HUES6 (cell line): ENCODE data around the gene MACF1.

Experiments
- H3K27ac ChIP-seq: 2 replicates; pipeline ENCODE4 v1.7.0; 2013; ENCODE audit warnings: low read depth, mild to moderate bottlenecking, low read length, inconsistent platforms
- H3K27me3 ChIP-seq: 2 replicates; pipeline ENCODE4 v1.6.1; 2013; ENCODE audit warnings: low read length; ENCODE audit not compliant: control insufficient read depth, insufficient read depth
- H3K36me3 ChIP-seq: 2 replicates; pipeline ENCODE4 v1.6.1; 2013; ENCODE audit warnings: low read length; ENCODE audit not compliant: control insufficient read depth, insufficient read depth
- H3K4me1 ChIP-seq: 2 replicates; pipeline ENCODE4 v1.6.1; 2013; ENCODE audit warnings: low read length; ENCODE audit not compliant: control insufficient read depth, insufficient read depth
- H3K4me3 ChIP-seq: 2 replicates; pipeline ENCODE4 v1.5.1; 2013; ENCODE audit warnings: low read depth, low read length
- H3K9ac ChIP-seq: one replicate; pipeline ENCODE4 v1.6.1; 2013; ENCODE audit warnings: mild to moderate bottlenecking, low read length
- H3K9me3 ChIP-seq: 2 replicates; pipeline ENCODE4 v1.6.1; 2013; ENCODE audit warnings: low read depth, low read length; ENCODE audit not compliant: control insufficient read depth, insufficient read depth

MACF1 gene

DNA sequence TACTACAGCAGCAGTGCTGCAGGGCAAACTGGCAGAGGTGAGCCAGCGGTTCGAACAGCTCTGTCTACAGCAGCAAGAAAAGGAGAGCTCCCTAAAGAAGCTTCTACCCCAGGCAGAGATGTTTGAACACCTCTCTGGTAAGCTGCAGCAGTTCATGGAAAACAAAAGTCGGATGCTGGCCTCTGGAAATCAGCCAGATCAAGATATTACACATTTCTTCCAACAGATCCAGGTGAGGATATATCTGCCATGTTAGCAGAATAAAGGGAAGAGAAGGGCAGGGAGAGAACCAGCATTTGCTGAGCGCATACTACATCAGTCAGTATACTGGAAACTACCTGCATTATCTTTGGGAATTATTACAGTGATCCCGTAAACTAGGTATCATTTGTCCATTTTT is 157.0 kb downstream of the MACF1 start:
- Histone ChIP-seq H3K4me1 (no peaks in the 10 kb centered on the region), H3K4me3 (no peak overlapping the region), H3K27ac (no peak overlapping the region), H3K36me3 (peaks cover 76% of the 10 kb centered on the region), H3K9me3 (no peaks in the 10 kb centered on the region), H3K27me3 (no peaks in the 10 kb centered on the region), H3K9ac (no peak overlapping the region)

DNA sequence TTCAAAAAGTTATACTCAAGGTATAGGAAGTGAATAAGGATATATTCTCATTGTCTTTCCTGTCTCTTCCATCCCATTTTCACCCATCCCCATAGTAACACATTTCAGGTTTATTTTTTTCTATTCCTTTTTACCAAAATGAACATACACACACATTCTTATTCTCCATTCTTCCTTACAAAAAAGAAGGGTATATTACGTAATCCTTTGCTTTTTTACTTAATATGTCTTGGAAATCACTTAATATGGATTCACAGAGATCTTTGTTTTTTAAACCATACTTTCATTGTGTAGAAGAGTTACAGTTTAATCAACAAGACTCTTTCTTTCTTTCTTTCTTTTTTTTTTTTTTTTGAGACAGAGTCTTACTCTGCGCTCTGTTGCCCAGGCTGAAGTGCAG is 158.8 kb downstream of the MACF1 start:
- Histone ChIP-seq H3K4me3 (no peak overlapping the region), H3K27me3 (no peaks in the 10 kb centered on the region), H3K36me3 (peaks cover 71% of the 10 kb centered on the region)

DNA sequence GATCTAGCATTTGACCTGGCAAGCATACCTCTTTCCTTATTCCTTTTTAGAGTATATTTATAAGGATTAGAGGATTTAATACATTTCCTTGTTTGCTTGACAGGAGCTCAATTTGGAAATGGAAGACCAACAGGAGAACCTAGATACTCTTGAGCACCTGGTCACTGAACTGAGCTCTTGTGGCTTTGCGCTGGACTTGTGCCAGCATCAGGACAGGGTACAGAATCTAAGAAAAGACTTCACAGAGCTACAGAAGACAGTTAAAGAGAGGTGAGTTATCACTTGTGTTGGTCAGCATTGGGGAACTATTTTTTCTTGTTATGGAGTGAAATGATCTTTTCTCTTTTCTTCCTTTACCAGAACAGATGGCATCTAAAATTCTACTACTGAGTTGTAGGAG is 163.6 kb downstream of the MACF1 start:
- no peaks in the 10 kb centered on the region for H3K9me3 ChIP-seq
- no peak overlapping the region for H3K4me3 ChIP-seq
- no peaks in the 10 kb centered on the region for H3K4me1 ChIP-seq
- H3K27me3 ChIP-seq, result no peaks in the 10 kb centered on the region
- H3K27ac ChIP-seq, result no peak overlapping the region
- H3K36me3 ChIP-seq, result peaks cover 74% of the 10 kb centered on the region
- H3K9ac ChIP-seq, result no peak overlapping the region

More for the DNA sequence above, 158.8 kb downstream of the MACF1 start:
- no peak overlapping the region for H3K9ac ChIP-seq
- H3K4me1 ChIP-seq, result no peaks in the 10 kb centered on the region
- H3K27ac ChIP-seq, result no peak overlapping the region
- H3K9me3 ChIP-seq, result no peaks in the 10 kb centered on the region

DNA sequence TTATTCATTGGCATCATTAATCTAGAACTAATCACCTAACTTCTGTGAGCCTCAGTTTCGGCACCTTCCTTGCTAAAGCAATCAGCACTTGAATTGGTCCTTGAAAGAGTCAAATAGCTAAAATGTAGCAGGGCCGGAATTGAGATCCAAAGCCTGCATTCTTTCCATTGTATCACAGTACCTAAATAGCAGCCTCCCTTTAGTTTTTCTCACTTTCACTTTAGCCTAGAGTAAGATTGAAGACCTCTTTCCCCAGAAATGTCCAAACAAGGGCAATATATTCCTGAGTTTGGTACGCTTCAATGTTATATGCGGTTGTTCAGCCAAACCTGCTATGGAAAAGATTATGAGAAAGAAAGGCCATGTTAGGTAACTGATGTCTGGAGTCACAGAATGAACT is 165.1 kb downstream of the MACF1 start:
- H3K4me3 ChIP-seq, result no peak overlapping the region
- no peaks in the 10 kb centered on the region for H3K4me1 ChIP-seq
- H3K27me3 ChIP-seq, result no peaks in the 10 kb centered on the region
- H3K36me3 ChIP-seq, result peaks cover 79% of the 10 kb centered on the region
- H3K27ac ChIP-seq, result no peak overlapping the region
- no peak overlapping the region for H3K9ac ChIP-seq
- no peaks in the 10 kb centered on the region for H3K9me3 ChIP-seq

DNA sequence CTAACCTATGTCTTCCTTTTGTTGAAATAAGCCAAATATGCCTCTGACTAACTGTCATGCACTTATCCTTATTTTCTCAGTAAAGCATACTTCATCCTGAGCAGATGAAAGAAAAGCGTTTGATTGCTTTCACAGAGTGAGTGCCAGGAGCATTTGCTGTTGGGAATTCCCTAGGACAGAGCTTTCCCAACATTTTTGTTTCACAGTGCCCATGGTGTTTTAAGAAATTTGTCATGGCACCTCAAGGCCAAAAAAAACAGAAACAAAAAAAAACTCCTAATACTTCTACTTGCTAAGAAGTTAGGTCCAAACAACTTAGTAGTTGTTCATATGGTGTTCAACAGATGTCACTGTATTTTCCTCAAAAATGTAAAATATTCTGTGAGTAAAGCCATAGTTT is 166.1 kb downstream of the MACF1 start:
- H3K9me3 ChIP-seq, result no peaks in the 10 kb centered on the region
- H3K9ac ChIP-seq, result no peak overlapping the region
- no peaks in the 10 kb centered on the region for H3K27me3 ChIP-seq
- H3K36me3 ChIP-seq, result peaks cover 82% of the 10 kb centered on the region
- H3K27ac ChIP-seq, result no peak overlapping the region
- no peaks in the 10 kb centered on the region for H3K4me1 ChIP-seq
- no peak overlapping the region for H3K4me3 ChIP-seq

DNA sequence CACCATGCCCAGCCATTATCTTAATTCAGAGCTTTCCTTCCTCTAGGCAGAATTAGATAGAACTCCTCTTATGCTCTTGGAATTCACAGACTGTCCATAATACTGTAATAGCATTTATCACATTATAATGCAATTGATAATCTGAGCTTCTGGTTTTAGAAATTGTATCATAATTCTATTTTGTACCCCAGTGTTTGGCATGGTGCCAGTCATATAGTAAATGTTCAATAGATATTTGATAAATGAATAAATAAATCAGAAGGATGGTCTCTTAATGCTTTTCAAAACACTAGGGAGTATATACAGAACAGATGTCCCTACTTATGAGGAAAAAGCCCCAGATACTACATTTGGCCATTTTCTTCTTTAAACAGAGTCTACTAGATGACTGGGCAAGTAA is 167.6 kb downstream of the MACF1 start:
- no peaks in the 10 kb centered on the region for H3K9me3 ChIP-seq
- no peak overlapping the region for H3K9ac ChIP-seq
- H3K27ac ChIP-seq, result no peak overlapping the region
- no peak overlapping the region for H3K4me3 ChIP-seq
- H3K36me3 ChIP-seq, result peaks cover 84% of the 10 kb centered on the region
- H3K4me1 ChIP-seq, result no peaks in the 10 kb centered on the region
- no peaks in the 10 kb centered on the region for H3K27me3 ChIP-seq

DNA sequence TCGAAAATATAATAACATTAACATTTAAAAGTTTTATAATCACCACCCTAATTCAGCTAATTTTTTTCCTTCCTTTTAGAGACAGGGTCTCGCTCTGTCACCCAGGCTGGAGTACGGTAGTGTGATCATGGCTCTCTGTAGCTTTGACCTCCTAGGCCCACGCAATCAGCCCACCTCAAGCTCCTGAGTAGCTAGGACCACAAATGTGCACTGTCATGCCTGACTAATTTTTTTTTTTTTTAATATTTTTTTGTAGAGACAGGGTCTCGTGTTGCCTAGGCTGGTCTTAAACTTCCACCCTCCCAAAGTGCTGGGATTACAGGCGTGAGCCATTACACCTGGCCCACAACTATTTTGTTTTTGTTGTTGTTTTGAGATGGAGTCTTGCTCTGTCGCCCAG is 172.2 kb downstream of the MACF1 start:
- Histone ChIP-seq H3K9me3 (no peaks in the 10 kb centered on the region), H3K27me3 (no peaks in the 10 kb centered on the region), H3K27ac (no peak overlapping the region), H3K36me3 (peaks cover 66% of the 10 kb centered on the region), H3K4me1 (no peaks in the 10 kb centered on the region), H3K9ac (no peak overlapping the region), H3K4me3 (no peak overlapping the region)

DNA sequence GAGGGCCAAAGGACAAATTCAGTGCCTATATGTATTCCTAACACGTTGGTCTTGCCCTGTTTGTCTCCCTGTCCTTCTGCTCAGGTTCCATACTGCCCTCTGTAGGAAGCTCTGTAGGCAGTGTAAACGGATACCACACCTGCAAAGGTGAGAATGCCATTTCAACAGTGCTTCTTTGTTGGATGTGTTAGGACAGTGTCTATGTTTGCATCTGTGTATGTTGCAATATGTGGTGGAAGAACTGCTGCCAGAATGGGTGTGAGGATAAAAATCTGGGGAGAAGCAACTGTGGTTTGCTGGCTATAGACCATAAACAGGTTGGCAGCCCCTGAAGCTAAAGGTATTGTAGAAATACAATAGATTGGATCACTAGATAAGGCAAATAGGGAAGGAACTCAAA is 173.9 kb downstream of the MACF1 start:
- Histone ChIP-seq H3K4me3 (no peak overlapping the region), H3K4me1 (no peaks in the 10 kb centered on the region), H3K9me3 (no peaks in the 10 kb centered on the region), H3K27me3 (no peaks in the 10 kb centered on the region), H3K36me3 (peaks cover 66% of the 10 kb centered on the region), H3K27ac (no peak overlapping the region), H3K9ac (no peak overlapping the region)

DNA sequence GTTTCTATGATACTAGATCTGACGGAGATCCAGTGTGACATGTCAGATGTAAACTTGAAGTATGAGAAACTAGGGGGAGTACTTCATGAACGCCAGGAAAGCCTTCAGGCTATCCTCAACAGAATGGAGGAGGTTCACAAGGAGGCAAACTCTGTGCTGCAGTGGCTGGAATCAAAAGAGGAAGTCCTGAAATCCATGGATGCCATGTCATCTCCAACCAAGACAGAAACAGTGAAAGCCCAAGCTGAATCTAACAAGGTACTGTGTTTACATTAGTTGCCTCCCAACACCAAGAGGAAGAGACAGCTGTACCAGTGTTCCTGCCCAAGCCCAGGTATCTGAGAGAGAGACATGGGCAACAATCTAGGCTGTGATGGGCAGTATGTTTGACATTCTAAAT is 174.7 kb downstream of the MACF1 start:
- Histone ChIP-seq H3K4me1 (no peaks in the 10 kb centered on the region), H3K36me3 (peaks cover 66% of the 10 kb centered on the region), H3K9me3 (no peaks in the 10 kb centered on the region), H3K27ac (no peak overlapping the region), H3K9ac (no peak overlapping the region), H3K27me3 (no peaks in the 10 kb centered on the region), H3K4me3 (no peak overlapping the region)

DNA sequence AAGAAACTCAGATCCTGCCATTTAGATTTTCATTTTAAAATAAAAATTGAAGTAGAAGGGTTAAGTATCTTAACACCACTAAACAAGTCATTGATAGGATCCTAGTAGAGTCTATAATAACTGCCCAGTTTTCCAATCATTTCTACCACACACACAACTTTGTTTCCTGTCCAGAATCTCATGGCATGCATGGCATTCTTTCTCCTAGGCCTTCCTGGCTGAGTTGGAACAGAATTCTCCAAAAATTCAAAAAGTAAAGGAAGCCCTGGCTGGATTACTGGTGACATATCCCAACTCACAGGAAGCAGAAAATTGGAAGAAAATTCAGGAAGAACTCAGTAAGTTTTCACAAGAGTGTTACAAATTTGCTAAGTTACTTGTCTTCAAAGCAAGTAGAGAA is 175.5 kb downstream of the MACF1 start:
- Histone ChIP-seq H3K4me1 (no peaks in the 10 kb centered on the region), H3K27ac (no peak overlapping the region), H3K4me3 (no peak overlapping the region), H3K9ac (no peak overlapping the region), H3K9me3 (no peaks in the 10 kb centered on the region), H3K27me3 (no peaks in the 10 kb centered on the region), H3K36me3 (peaks cover 69% of the 10 kb centered on the region)

DNA sequence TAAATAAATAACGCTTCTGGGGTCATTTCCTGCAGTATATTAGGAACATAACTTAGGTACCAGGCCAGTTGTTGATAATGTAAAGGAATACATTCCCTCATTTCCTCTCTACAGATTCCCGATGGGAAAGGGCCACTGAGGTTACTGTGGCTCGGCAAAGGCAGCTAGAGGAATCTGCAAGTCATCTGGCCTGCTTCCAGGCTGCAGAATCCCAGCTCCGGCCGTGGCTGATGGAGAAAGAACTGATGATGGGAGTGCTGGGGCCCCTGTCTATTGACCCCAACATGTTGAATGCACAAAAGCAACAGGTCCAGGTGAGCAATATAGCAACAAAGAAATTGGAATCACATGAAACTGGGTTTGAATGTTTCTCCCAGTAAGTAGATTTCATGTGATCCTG is 177.3 kb downstream of the MACF1 start:
- Histone ChIP-seq H3K9ac (no peak overlapping the region), H3K9me3 (no peaks in the 10 kb centered on the region), H3K36me3 (peaks cover 73% of the 10 kb centered on the region), H3K27me3 (no peaks in the 10 kb centered on the region), H3K27ac (no peak overlapping the region), H3K4me3 (no peak overlapping the region), H3K4me1 (no peaks in the 10 kb centered on the region)

DNA sequence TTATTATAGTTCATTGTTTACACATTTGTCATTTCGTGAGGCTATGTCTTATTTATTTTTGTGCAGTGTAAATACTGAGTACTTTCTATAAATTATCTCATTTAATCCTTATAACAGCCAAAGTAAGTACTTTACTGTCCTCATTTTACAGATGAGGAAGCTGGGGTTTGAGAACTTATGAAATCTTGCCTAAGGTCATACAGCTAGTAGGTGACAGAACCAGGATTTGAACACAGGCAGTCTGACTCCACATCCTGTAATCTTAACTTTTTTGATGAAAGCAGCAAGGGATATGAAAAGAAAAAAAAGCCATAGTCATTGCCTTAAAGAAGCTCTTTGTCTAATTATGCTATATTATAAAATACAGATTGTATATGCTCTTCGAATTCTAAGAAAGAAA is 179.8 kb downstream of the MACF1 start:
- Histone ChIP-seq H3K9ac (no peak overlapping the region), H3K4me1 (no peaks in the 10 kb centered on the region; the same call in 1 of the 2 replicates), H3K27me3 (no peaks in the 10 kb centered on the region), H3K9me3 (no peaks in the 10 kb centered on the region), H3K4me3 (no peak overlapping the region), H3K27ac (no peak overlapping the region), H3K36me3 (peaks cover 85% of the 10 kb centered on the region)
